ENCODE data around the gene LDB2. TPM values are rescaled to one million over a fixed set of nuclear protein-coding genes. Genes with fewer than 3 reads are reported as not detected.

Gene LDB2
- total and polyA plus RNA-seq, 2 donors (not counting 3 experiments of a cell fraction or from before 2014, with no cell fraction given): 127 to 223 TPM

- intact Hi-C loops (cut with micrococcal nuclease): no loop called here
- no TSS peak for BruUV-seq (replicated peaks)
- dilution Hi-C loops (cut with MboI; ENCODE audit: extremely low pct_ligation_motif_present, low sequenced_read_pairs): no loop called here
- Histone ChIP-seq H3K27me3 (ENCODE audit: control insufficient read depth in 2 of 2, insufficient read depth in 2 of 2, low read length in 2 of 2) (no peaks in the 10 kb centered on the region), H3K27ac (ENCODE audit: insufficient read depth, low read depth, low read length) (no peak overlapping the region), H3K4me3 (replicated peaks in 1 of 3; ENCODE audit: insufficient read depth in 1 of 3, low read depth in 1 of 3, low read length in 3 of 3) (no peak overlapping the region), H3K4me2 (ENCODE audit: insufficient read depth, low read length) (no peak overlapping the region), H3K9me1 (replicated peaks; ENCODE audit: control insufficient read depth, extremely low read depth, insufficient read depth, low read length) (no peaks in the 10 kb centered on the region), H3K9me3 (replicated peaks; ENCODE audit: control insufficient read depth, insufficient read depth, low read length) (no peaks in the 10 kb centered on the region), H3K4me1 (ENCODE audit: control insufficient read depth, extremely low read depth, insufficient read depth, low read length) (peaks cover 10% of the 10 kb centered on the region), H3K36me3 (ENCODE audit: control insufficient read depth in 2 of 2, extremely low read depth in 1 of 2, insufficient read depth in 2 of 2, low read length in 2 of 2) (peaks cover 3 to 4% of the 10 kb centered on the region in 2 experiments), H3K79me2 (ENCODE audit: control insufficient read depth, insufficient read depth, low read length) (no peaks in the 10 kb centered on the region), H4K20me1 (replicated peaks; ENCODE audit: control insufficient read depth, extremely low read depth, insufficient read depth, low read length) (no peaks in the 10 kb centered on the region), H3K9ac (replicated peaks; ENCODE audit: extremely low read depth, insufficient read depth, low read length) (no peak overlapping the region), H2AFZ (ENCODE audit: low read depth, low read length) (no peak overlapping the region)
- ChIA-PET CTCF (interaction anchor here (1.3 to 1.5 kb wide), 2 partner anchors 11 to 12 kb away, joined by 3 to 5 read pairs; no protein-coding TSS in a partner anchor), POLR2A (no interaction called here)
- FAIRE-seq (no peak), DNase-seq (ENCODE audit: low read depth, low spot score) (no peak)
- TF ChIP-seq GATA2 (IDR thresholded peaks at IDR 0.05; ENCODE audit: insufficient read depth, insufficient read length, low read depth, low read length) (no peak), EZH2 (IDR thresholded peaks at IDR 0.05; ENCODE audit: borderline replicate concordance, low read depth, low read length, severe bottlenecking) (no peak), MYC (IDR thresholded peaks at IDR 0.05; ENCODE audit: low read depth, low read length) (no peak), MAX (IDR thresholded peaks at IDR 0.05; ENCODE audit: insufficient read depth, insufficient read length) (no peak), POLR2A (IDR thresholded peaks at IDR 0.05; ENCODE audit: low read depth, low read length) (no peak), CTCF (IDR thresholded peaks at IDR 0.05; ENCODE audit: extremely low read depth in 1 of 2, insufficient read depth in 1 of 2, low read depth in 1 of 2, low read length in 2 of 2) (no peak), POLR2AphosphoS5 (IDR thresholded peaks at IDR 0.05; ENCODE audit: insufficient read depth, low read depth, low read length) (no peak)
Observed at GRCh38 chr4:16729336-16729735, 169.1 kb downstream of the LDB2 start.
